Measurements from ENCODE around the gene ELFN2. TPM values are rescaled to one million over a fixed set of nuclear protein-coding genes. Genes with fewer than 3 reads are reported as not detected.

Gene ELFN2
- total RNA-seq, 2 experiments from 2014 or later: 0.63 to 1.8 TPM

GRCh38 chr22:37334859-37335805, 92.1 kb downstream of the ELFN2 start:
- CTCF ChIA-PET (ENCODE audit: unreplicated experiment): no interaction called here
- POLR2A ChIA-PET: no interaction called here
- no TSS peak for BruUV-seq (replicated peaks)

GRCh38 chr22:37334461-37334858, 92.8 kb downstream of the ELFN2 start:
- POLR2A ChIA-PET: interaction anchor here (0.5 kb wide), 1 partner anchor 11 kb away, joined by 3 read pairs; no protein-coding TSS in a partner anchor
- H3K9me2 ChIP-seq (ENCODE audit: insufficient read depth, low read length): no peaks in the 10 kb centered on the region
- H4K20me1 ChIP-seq (ENCODE audit: insufficient read depth, low read length): no peaks in the 10 kb centered on the region
- peaks cover 22% of the 10 kb centered on the region for H3K4me1 ChIP-seq (ENCODE audit: insufficient read depth, low read length, poor library complexity, severe bottlenecking)
- H3K4me3 ChIP-seq (ENCODE audit: low read depth, low read length, poor library complexity, severe bottlenecking): no peak overlapping the region
- H3K4me2 ChIP-seq (ENCODE audit: low read length): no peak overlapping the region
- H3K27ac ChIP-seq (ENCODE audit: low read depth, low read length, poor library complexity, severe bottlenecking): no peak overlapping the region
- H2AFZ ChIP-seq (ENCODE audit: low read length): no peak overlapping the region
- no peaks in the 10 kb centered on the region for H3K9me3 ChIP-seq (ENCODE audit: low read length)
- intact Hi-C loops (cut with micrococcal nuclease; ENCODE audit: unreplicated experiment): no loop called here
- no TSS peak for BruUV-seq (replicated peaks)
- CTCF ChIA-PET (ENCODE audit: unreplicated experiment): no interaction called here
- TF ChIP-seq CTCF (conservative IDR thresholded peaks at IDR 0.05; ENCODE audit: low read length) (no peak), EZH2phosphoT487 (IDR thresholded peaks at IDR 0.05; ENCODE audit: borderline replicate concordance, low read depth, low read length) (no peak)
- no peak for DNase-seq (ENCODE audit: low spot score)
- H3K79me2 ChIP-seq (ENCODE audit: insufficient read depth, low read depth, low read length): no peaks in the 10 kb centered on the region
- H3K36me3 ChIP-seq (ENCODE audit: insufficient read depth, low read length): no peaks in the 10 kb centered on the region

More at GRCh38 chr22:37334859-37335805, 92.1 kb downstream of the ELFN2 start:
- Histone ChIP-seq H2AFZ (ENCODE audit: low read length) (no peak overlapping the region), H3K9me3 (ENCODE audit: low read length) (no peaks in the 10 kb centered on the region), H3K27ac (ENCODE audit: low read depth, low read length, poor library complexity, severe bottlenecking) (no peak overlapping the region), H3K36me3 (ENCODE audit: insufficient read depth, low read length) (no peaks in the 10 kb centered on the region), H3K9me2 (ENCODE audit: insufficient read depth, low read length) (no peaks in the 10 kb centered on the region), H3K4me1 (ENCODE audit: insufficient read depth, low read length, poor library complexity, severe bottlenecking) (peaks cover 22% of the 10 kb centered on the region), H3K4me3 (ENCODE audit: low read depth, low read length, poor library complexity, severe bottlenecking) (no peak overlapping the region), H3K79me2 (ENCODE audit: insufficient read depth, low read depth, low read length) (no peaks in the 10 kb centered on the region), H3K4me2 (ENCODE audit: low read length) (no peak overlapping the region), H4K20me1 (ENCODE audit: insufficient read depth, low read length) (no peaks in the 10 kb centered on the region)
- TF ChIP-seq EZH2phosphoT487 (IDR thresholded peaks at IDR 0.05; ENCODE audit: borderline replicate concordance, low read depth, low read length) (no peak), CTCF (conservative IDR thresholded peaks at IDR 0.05; ENCODE audit: low read length) (no peak)
- intact Hi-C loops (cut with micrococcal nuclease; ENCODE audit: unreplicated experiment): no loop called here
- DNase-seq (ENCODE audit: low spot score): no peak

All from OCI-LY7 (cell line).